GM12892 (cell line): Measurements from ENCODE around the gene PATE3.

ENCODE experiments used
- POLR2A ChIP-seq: IDR thresholded peaks from 2 replicates; pipeline ENCODE4 v1.6.1; 2011; ENCODE audit warnings: low read depth, low read length, control low read depth
- POLR2AphosphoS5 ChIP-seq: IDR thresholded peaks from 2 replicates; pipeline ENCODE4 v1.6.1; 2011; ENCODE audit warnings: low read depth, low read length, control low read depth
- TAF1 ChIP-seq: IDR thresholded peaks from 2 replicates; pipeline ENCODE4 v1.6.1; 2011; ENCODE audit warnings: low read depth, mild to moderate bottlenecking, control low read depth, low read length, borderline replicate concordance

- TF ChIP-seq POLR2A (no peak), POLR2AphosphoS5 (no peak), TAF1 (no peak)
Measured at GRCh38 chr11:125802387-125802786, 14.5 kb downstream of the PATE3 start.
